GM23338 (cell line): ENCODE data around the gene B3GNT9. TPM values are rescaled to one million over a fixed set of nuclear protein-coding genes. Genes with fewer than 3 reads are reported as not detected.

Source experiments
- ATAC-seq: fragments of 200-7000 bp; cut with Tn5 transposase; 3 replicates; pipeline ENCODE4 v1.9.1; 2020
- DNase-seq: peaks from one replicate; pipeline ENCODE4 v3.0.0-alpha.2; 2015; ENCODE audit warnings: low spot score
- H2AFZ ChIP-seq: fragments of 200-600 bp; sonication (generic); 2 replicates; pipeline ENCODE4 v1.8.0; 2016; ENCODE audit warnings: antibody characterized with exemption, mild to moderate bottlenecking, moderate library complexity
- H3F3A ChIP-seq: fragments of 200-600 bp; sonication (generic); replicated peaks from 2 replicates; pipeline ENCODE4 v1.8.0; 2017; ENCODE audit warnings: antibody characterized with exemption, mixed run types, low read depth
- H3K27ac ChIP-seq: fragments of 200-600 bp; sonication (generic); 2 replicates; pipeline ENCODE4 v1.6.1; 2016; ENCODE audit warnings: low read depth
- H3K27me3 ChIP-seq: fragments of 200-600 bp; sonication (generic); 2 replicates; pipeline ENCODE4 v1.8.0; 2016; ENCODE audit warnings: mild to moderate bottlenecking, mixed run types, moderate library complexity; ENCODE audit not compliant: insufficient read depth
- H3K36me3 ChIP-seq: fragments of 200-600 bp; sonication (generic); 2 replicates; pipeline ENCODE4 v1.8.0; 2016; ENCODE audit warnings: mild to moderate bottlenecking; ENCODE audit not compliant: insufficient read depth
- H3K4me1 ChIP-seq: fragments of 200-600 bp; sonication (generic); 2 replicates; pipeline ENCODE4 v1.8.0; 2016; ENCODE audit warnings: mild to moderate bottlenecking, moderate library complexity; ENCODE audit not compliant: insufficient read depth
- H3K4me2 ChIP-seq: fragments of 200-600 bp; sonication (generic); 2 replicates; pipeline ENCODE4 v1.7.1; 2017; ENCODE audit warnings: mixed run types
- H3K4me3 ChIP-seq: fragments of 200-600 bp; sonication (generic); 2 replicates; pipeline ENCODE4 v1.6.1; 2016; ENCODE audit warnings: mixed run types
- H3K79me2 ChIP-seq: fragments of 200-600 bp; sonication (generic); replicated peaks from 2 replicates; pipeline ENCODE4 v1.8.0; 2017; ENCODE audit warnings: mild to moderate bottlenecking; ENCODE audit not compliant: insufficient read depth
- H3K9me2 ChIP-seq: fragments of 200-600 bp; sonication (generic); 2 replicates; pipeline ENCODE4 v1.8.0; 2017; ENCODE audit not compliant: insufficient read depth
- H4K20me1 ChIP-seq: fragments of 200-600 bp; sonication (generic); replicated peaks from 2 replicates; pipeline ENCODE4 v1.8.0; 2017; ENCODE audit warnings: mild to moderate bottlenecking; ENCODE audit not compliant: insufficient read depth
- H3K27ac Mint-ChIP-seq: 2 replicates; pipeline ENCODE4 v1.8.0; 2020; ENCODE audit warnings: inconsistent platforms, mild to moderate bottlenecking, moderate library complexity, mixed read lengths
- H3K27me3 Mint-ChIP-seq: 3 replicates; pipeline ENCODE4 v1.8.0; 2022; ENCODE audit warnings: low read depth, mild to moderate bottlenecking, moderate library complexity, mixed read lengths, inconsistent platforms; ENCODE audit not compliant: insufficient read depth, poor library complexity
- H3K36me3 Mint-ChIP-seq: 3 replicates; pipeline ENCODE4 v1.8.0; 2021; ENCODE audit warnings: low read depth, mild to moderate bottlenecking, inconsistent platforms, moderate library complexity, mixed read lengths
- H3K4me1 Mint-ChIP-seq: 3 replicates; pipeline ENCODE4 v1.8.0; 2020; ENCODE audit warnings: mild to moderate bottlenecking, inconsistent platforms, mixed read lengths
- H3K4me3 Mint-ChIP-seq: 3 replicates; pipeline ENCODE4 v1.8.0; 2021; ENCODE audit warnings: moderate library complexity, mild to moderate bottlenecking, inconsistent platforms, mixed read lengths
- H3K9me3 Mint-ChIP-seq: 3 replicates; pipeline ENCODE4 v1.8.0; 2020; ENCODE audit warnings: moderate library complexity, mild to moderate bottlenecking, inconsistent platforms, mixed read lengths
- CREB1 ChIP-seq: fragments of 250-450 bp; sonication (Bioruptor Pico); IDR thresholded peaks from 2 replicates; pipeline ENCODE4 v1.5.0; 2020; ENCODE audit warnings: low read depth, mild to moderate bottlenecking, moderate library complexity
- CTCF ChIP-seq, 2 experiments: fragments of 200-600 bp in 1 of 2; sonication (generic) in 1 of 2; conservative IDR thresholded peaks; 2 replicates each; pipeline versions ENCODE4 v1.5.1 to v1.6.1; 2016 to 2017; ENCODE audit warnings: antibody characterized with exemption in 2 of 2, low read depth in 2 of 2, mild to moderate bottlenecking in 2 of 2, moderate library complexity in 1 of 2
- ETS1 ChIP-seq: IDR thresholded peaks from 2 replicates; pipeline ENCODE4 v1.6.1; 2016; ENCODE audit warnings: antibody characterized with exemption
- EZH2 ChIP-seq: fragments of 200-600 bp; sonication (generic); IDR thresholded peaks from one replicate; pipeline ENCODE4 v1.8.0; 2017; ENCODE audit warnings: antibody characterized with exemption, mild to moderate bottlenecking, low read depth; ENCODE audit not compliant: unreplicated experiment
- EZH2phosphoT487 ChIP-seq: fragments of 200-600 bp; sonication (generic); IDR thresholded peaks from one replicate; pipeline ENCODE4 v1.8.1; 2018; ENCODE audit warnings: antibody characterized with exemption; ENCODE audit not compliant: unreplicated experiment
- JUNB ChIP-seq: IDR thresholded peaks from one replicate; pipeline ENCODE4 v1.6.1; 2016; ENCODE audit warnings: antibody characterized with exemption; ENCODE audit not compliant: unreplicated experiment
- NANOG ChIP-seq: IDR thresholded peaks from 2 replicates; pipeline ENCODE4 v1.6.1; 2016; ENCODE audit warnings: antibody characterized with exemption, borderline replicate concordance
- POLR2AphosphoS5 ChIP-seq: IDR thresholded peaks from 2 replicates; pipeline ENCODE4 v1.6.1; 2016; ENCODE audit warnings: antibody characterized with exemption, low read depth
- REST ChIP-seq: IDR thresholded peaks from one replicate; pipeline ENCODE4 v1.6.1; 2018; ENCODE audit warnings: antibody characterized with exemption; ENCODE audit not compliant: unreplicated experiment
- STAT1 ChIP-seq: IDR thresholded peaks from one replicate; pipeline ENCODE4 v1.6.1; 2016; ENCODE audit warnings: antibody characterized with exemption; ENCODE audit not compliant: unreplicated experiment
- ZNF114 ChIP-seq: fragments of 250-450 bp; sonication (Bioruptor Pico); IDR thresholded peaks from 2 replicates; pipeline ENCODE4 v1.5.0; 2020; ENCODE audit warnings: mild to moderate bottlenecking, moderate library complexity
- ZNF331 ChIP-seq: fragments of 250-450 bp; sonication (Bioruptor Pico); IDR thresholded peaks from 2 replicates; pipeline ENCODE4 v1.5.0; 2020; ENCODE audit warnings: low read depth, mild to moderate bottlenecking, moderate library complexity
- ZNF462 ChIP-seq: fragments of 250-450 bp; sonication (Bioruptor Pico); IDR thresholded peaks from 2 replicates; pipeline ENCODE4 v1.5.0; 2020; ENCODE audit warnings: mild to moderate bottlenecking, moderate library complexity
- polyA plus RNA-seq: library from polyadenylated mRNA; unstranded; fragments of >200 nt; fragmentation: Nextera tagmentation; extraction: Ambion mirVana; gene quantifications from 2 replicates; pipeline ENCODE4 v1.2.1, GENCODE V29; 2016
- total RNA-seq: library from RNA; depleted of rRNA; stranded (reverse); fragments of >200 nt; shearing (Covaris generic); gene quantifications from 2 replicates; pipeline ENCODE4 v1.2.3, GENCODE V29; 2014

B3GNT9 gene
- total and polyA plus RNA-seq, 2 experiments from 2014 or later = 0.99 to 7.0 TPM

GRCh38 chr16:67150047-67150832 lies 558 bp downstream of the B3GNT9 start:
- Mint-ChIP-seq H3K4me3 (peak overlapping the region; percentile 75; the same call in 2 of the 3 replicates), H3K27ac (no peak overlapping the region)

More at GRCh38 chr16:67150047-67150832, 558 bp downstream of the B3GNT9 start:
- Histone ChIP-seq H3K79me2 (no peaks in the 10 kb centered on the region), H4K20me1 (no peaks in the 10 kb centered on the region; the same call in 1 of the 2 replicates), H3K27me3 (peaks cover 72% of the 10 kb centered on the region), H3F3A (0 out of 2 replicates have a peak, but pooled peaks cover 7% of the 10 kb centered on the region), H3K27ac (no peak overlapping the region), H3K4me1 (peaks cover 6% of the 10 kb centered on the region; the same call in 1 of the 2 replicates), H3K36me3 (no peaks in the 10 kb centered on the region), H3K9me2 (no peaks in the 10 kb centered on the region), H2AFZ (peak overlapping the region; percentile 97), H3K4me3 (peak overlapping the region; percentile 77), H3K4me2 (peak overlapping the region; percentile 94)
- Mint-ChIP-seq H3K36me3 (peaks cover 16% of the 10 kb centered on the region), H3K27me3 (peaks cover 52% of the 10 kb centered on the region), H3K4me1 (peaks cover 10% of the 10 kb centered on the region; the same call in 2 of the 3 replicates), H3K9me3 (no peaks in the 10 kb centered on the region)
- DNase-seq (peak; percentile 83), ATAC-seq (peak; percentile 67)
- TF ChIP-seq REST (no peak), EZH2phosphoT487 (no peak), ZNF462 (CRISPR knock-in tag) (no peak), CTCF (conservative IDR thresholded peaks at IDR 0.05; ENCODE audit: low read depth in 2 of 2) (peak in 1 of 2 experiments; percentile 75; a peak in 1 of 4 replicates), POLR2AphosphoS5 (peak; percentile 2; the same call in 1 of the 2 replicates), STAT1 (no peak), CREB1 (CRISPR knock-in tag) (peak; percentile 55), ETS1 (no peak), ZNF114 (CRISPR knock-in tag) (no peak), ZNF331 (CRISPR knock-in tag) (no peak), EZH2 (no peak), NANOG (no peak), JUNB (no peak)
